NCI-H524 treated with DMSO at 0.1 percent for 48 hours (cell line): Measurements from ENCODE around the gene CXCR4.
A peak's percentile ranks its signal among the peaks of the same experiment; 100 is the strongest.
"Not testable (repeated sequence)": the region's sequence is repeated elsewhere in the genome, so short reads cannot be mapped to it uniquely, and the experiment has no call there.

Source experiments
- DNase-seq: peaks from one replicate; lab custom pipeline; 2025; lab: John Stamatoyannopoulos, UW

Gene CXCR4

GRCh38 chr2:136115183-136115761 is 2.7 kb downstream of the CXCR4 start:
- no peak for DNase-seq

GRCh38 chr2:136114382-136114781 is 3.6 kb downstream of the CXCR4 start:
- DNase-seq = no peak

DNA sequence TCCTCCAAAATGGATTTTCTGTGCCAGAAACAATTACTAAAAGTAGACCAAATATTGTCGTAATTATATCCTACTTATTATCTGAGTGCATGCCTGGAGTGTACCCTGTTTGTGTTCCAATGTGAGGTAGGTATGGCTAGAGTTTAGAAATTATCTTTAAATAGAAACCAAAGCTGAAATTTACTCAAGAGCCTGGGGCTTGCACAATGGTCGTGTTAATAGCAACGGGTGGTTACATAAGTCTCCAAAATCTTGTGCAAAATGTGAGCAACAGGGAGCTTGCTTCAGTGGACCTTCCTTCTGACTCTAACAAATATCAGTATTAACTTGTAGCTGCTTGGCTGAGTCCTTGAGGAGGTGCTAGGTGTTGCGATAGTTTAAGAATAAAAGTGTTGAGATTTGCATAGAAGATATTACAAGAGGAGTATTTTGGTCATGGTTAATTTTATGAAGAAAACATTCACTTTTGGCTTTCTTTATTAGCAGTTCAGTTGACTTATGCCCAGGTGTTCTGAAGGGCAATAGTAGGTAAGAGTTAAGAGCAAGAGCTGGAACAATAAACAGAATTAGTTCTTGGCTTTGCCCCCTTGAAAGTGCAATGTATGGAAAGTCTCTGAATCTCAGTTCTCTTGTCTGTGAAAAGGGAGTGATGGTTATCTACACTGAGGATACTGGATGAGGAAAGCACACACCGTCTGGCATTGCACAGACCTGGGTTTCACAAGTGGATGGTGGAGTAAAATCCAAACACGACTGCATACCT is 4.6 kb downstream of the CXCR4 start:
- DNase-seq = no peak

DNA sequence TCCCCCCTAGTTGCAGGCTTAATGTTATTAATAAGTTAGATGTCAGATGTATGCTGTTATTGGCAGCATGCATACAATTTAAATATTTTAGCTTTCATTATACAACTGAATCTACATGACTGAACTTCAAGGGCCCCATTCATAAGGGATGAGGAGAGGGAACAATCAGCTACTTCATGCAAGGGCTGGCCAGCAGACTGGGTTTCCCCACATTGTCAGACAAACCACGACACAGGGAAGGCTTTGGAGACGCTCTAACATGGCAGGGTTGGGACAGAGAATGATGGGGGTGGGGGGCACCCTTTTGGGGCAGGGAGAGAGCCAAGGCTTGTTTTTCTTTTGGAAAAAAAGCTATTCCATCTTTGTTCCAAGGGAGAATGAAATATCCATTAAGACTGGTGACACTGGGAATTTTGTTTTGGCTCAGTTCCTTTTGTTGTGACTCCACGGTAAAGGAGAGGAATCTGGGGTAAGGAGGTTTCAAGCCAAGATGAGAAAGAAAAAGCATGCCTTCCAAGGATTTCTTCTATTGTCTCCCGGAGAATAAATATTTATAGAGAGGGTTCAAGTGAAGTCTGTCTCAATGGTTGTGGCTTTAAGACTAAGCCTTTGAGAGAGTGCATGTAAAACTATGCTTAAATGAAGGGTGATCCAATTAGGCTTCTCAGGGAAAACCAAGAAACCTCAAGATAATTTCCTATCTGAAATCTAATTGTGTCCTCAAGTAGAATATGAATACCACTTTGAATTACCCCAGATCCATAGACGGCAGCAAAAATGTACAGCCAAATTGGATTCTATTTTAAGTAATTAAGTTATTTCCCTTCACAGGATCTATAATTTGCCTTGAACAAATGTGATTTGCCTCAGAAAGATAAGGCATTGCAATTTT is 5.4 kb downstream of the CXCR4 start:
- no peak for DNase-seq

DNA sequence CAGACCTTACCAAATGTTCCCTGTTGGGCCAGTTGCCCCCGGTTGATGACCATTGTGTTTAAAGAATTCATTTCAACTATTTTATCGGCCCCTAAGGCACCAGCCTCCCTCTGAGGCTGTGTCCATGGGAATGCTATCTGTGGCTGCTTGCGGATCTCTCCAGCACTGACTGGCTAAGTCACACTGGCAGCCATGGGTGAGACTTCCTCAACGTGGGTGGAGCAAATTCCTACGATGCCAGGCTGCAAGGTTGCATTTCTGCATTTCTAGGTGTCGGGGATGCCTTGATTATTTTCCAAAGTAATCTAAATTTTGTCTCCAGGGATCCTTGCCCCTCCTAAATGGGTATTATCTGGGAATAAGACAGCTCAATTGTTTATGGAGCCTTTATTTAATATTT is 6.2 kb downstream of the CXCR4 start:
- DNase-seq = no peak

DNA sequence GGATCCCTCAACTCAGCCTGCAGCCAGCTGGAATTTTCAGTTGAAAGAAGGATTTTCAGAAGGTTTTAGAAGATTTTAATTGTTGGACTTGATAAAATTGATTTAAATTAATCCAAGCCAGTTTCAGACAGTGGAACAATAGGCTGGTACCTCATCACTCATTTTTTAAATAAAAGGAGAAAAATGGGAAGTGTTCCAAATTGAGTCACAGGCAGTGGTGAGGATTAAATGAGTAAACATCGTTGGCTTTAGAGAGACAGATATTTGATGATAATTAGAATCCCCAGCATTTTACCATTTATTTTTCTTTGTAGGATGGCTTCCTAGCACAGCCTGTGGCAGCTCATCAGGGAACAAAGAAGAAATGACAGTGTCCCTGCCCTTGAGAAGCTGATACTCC is 7.4 kb downstream of the CXCR4 start:
- DNase-seq = no peak

- DNase-seq = no peak
Measured at GRCh38 chr2:136108463-136108862, 9.5 kb downstream of the CXCR4 start.

DNA sequence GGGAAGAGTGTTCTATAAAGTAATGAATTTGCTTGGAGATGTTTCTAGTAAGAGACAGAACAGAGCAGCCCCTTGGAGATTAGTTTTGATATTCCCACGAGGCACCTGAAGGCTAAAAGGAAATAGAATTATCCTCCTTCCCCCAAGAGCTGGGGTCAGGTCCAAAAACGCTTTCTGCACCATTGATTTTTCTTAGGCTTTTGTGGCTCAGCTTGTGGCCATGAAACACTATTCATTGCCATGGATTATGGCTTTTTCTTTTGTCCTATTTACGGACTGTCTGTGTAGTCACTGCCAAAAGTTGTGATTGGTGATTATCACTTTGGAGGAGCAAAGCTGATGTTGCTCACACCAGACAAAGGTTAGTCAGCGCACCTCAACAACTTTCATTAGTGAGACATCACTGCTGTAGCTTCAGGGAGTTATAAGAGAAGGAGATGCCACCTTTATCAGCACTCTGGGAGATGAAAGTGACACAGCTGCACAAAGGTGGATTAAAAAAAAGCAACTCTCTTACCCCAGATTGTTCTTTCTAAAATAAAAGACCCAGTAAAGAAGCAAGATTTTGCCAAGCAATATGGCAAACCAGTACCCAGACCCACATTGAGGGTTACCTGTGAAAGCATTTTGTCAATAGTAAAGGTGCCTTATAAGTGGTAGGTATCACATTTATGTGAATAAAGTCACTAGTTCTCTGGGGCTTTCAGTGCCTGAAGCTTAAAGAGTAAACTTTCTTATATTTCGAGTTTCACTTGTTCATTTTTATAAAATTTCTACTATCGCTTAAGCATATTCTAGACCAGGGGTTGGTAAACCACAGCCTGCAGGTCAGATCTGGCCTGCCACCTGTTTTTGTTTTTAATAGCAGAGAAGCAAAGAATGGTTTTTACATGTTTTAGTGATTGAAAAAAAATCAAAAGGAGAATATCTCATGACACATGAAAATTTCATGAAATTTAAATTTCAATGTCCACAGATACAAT is 10.6 kb downstream of the CXCR4 start:
- DNase-seq = no peak

DNA sequence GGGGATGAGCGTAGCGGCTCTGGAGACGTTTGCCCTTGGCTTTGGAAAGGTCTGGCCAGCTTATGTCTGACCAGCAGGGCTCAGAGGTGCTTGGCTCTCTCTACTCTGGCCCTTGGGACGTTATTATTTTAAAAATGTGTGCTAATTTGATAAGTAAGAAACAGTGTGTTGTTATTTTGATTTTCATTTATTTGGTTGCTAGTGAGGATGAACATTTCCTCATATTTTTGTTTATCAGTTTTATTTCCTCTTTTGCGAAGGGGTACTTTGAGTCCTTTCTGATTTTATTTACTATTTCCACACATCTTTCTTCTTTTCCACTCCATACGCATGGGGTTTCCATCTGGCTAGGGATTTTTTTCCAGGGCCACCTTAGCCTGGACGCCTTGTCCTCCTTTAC is 11.4 kb downstream of the CXCR4 start:
- no peak for DNase-seq

- no peak for DNase-seq
Measured at GRCh38 chr2:136104977-136105376, 13.0 kb downstream of the CXCR4 start.

- DNase-seq = no peak
Measured at GRCh38 chr2:136101042-136101441, 16.9 kb downstream of the CXCR4 start.

- DNase-seq = no peak
Measured at GRCh38 chr2:136098441-136098840, 19.5 kb downstream of the CXCR4 start.

- peak; percentile 91 for DNase-seq
Measured at GRCh38 chr2:136093583-136093982, 24.4 kb downstream of the CXCR4 start.

- no peak for DNase-seq
Measured at GRCh38 chr2:136091899-136092298, 26.1 kb downstream of the CXCR4 start.

DNA sequence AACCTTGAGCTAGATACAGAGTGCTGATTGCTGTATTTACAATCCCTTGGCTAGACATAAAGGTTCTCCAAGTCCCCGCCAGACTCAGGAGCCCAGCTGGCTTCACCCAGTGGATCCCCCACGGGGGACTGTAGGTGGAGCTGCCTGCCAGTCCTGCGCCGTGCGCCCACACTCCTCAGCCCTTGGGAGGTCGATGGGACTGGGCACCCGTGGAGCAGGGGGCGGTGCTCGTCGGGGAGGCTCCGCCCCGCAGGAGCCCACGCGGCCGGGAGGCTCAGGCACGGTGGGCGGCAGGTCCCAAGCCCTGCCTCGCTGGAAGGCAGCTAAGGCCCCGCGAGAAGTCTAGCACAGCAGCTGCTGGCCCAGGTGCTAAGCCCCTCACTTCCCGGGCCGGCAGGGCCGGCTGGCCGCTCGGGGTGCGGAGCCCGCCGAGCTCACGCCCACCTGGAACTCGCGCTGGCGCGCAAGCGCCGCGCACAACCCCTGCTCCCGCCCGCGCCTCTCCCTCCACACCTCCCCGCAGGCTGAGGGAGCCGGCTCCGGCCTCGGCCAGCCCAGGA is 30.0 kb downstream of the CXCR4 start:
- not testable (repeated sequence) for DNase-seq

GRCh38 chr2:136086253-136087016 is 31.5 kb downstream of the CXCR4 start:
- peak; percentile 59 for DNase-seq

DNA sequence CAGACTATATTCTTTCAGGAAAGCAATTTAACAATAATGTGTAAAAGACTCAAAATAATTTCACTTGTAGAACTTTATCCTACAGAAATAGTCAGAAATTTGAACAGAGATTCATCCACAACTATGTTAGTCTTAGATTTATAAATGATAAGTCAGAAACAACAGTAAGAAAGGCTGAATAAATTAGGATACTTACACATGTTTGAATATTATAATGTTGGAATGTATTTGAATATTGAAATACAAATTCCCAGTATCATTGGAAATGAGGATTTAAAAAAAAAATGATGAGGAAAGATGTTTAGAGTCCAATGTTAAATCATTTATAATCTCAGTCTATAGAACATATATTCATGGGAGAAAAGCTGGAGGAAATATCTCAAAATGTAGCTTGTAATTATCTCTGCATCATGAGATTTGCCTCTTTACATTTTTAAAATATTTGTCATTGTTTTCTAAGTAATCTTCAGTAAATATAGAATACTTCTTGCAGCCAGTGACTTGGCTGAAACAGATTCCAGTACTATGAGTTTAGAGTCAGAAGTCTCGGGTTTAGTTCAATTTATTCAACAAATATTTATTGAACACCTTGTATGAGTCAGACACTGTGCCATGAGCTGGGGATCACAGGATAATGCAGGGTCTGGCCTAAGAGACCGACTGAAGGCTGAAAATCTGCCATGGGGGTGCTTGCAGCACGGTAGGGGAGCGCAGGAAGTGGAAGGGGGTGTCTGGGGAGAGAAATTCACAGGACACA is 32.3 kb downstream of the CXCR4 start:
- DNase-seq = no peak

GRCh38 chr2:136081582-136082210 is 36.3 kb downstream of the CXCR4 start:
- no peak for DNase-seq

- no peak for DNase-seq
Measured at GRCh38 chr2:136080114-136080513, 37.8 kb downstream of the CXCR4 start.
